PC-3 (cell line): ENCODE results near the gene CDC7. TPM values are rescaled to one million over a fixed set of nuclear protein-coding genes. Genes with fewer than 3 reads are reported as not detected.

ENCODE experiments used
- ATAC-seq: fragments of 200-7000 bp; cut with Tn5 transposase; 2 replicates; pipeline ENCODE4 v1.9.1; 2020; ENCODE audit warnings: mild to moderate bottlenecking, moderate library complexity
- BruUV-seq: library from RNA; stranded (reverse); fragments of 400-500 nt; replicated peaks from 2 replicates; lab custom pipeline; 2021; lab: Mats Ljungman, UMichigan
- CTCF ChIA-PET: fragments of 300-600 bp; sonication (Branson Sonifier 250); formaldehyde crosslinking; loops from one replicate; lab custom pipeline; 2022; ENCODE audit warnings: antibody characterized with exemption; lab: Charles Lee
- POLR2A ChIA-PET: fragments of 300-600 bp; sonication (Branson Sonifier 250); formaldehyde crosslinking; loops from one replicate; lab custom pipeline; 2022; ENCODE audit warnings: antibody characterized with exemption; ENCODE audit not compliant: unreplicated experiment; lab: Charles Lee
- DNase-seq: peaks from one replicate; pipeline ENCODE4 v3.0.0-alpha.2; 2015
- H2AFZ ChIP-seq: fragments of 300-600 bp; sonication (generic); 2 replicates; pipeline ENCODE4 v1.6.0; 2016; ENCODE audit warnings: antibody characterized with exemption, low read length
- H3F3A ChIP-seq: fragments of 300-600 bp; sonication (generic); one replicate; pipeline ENCODE4 v1.6.0; 2017; ENCODE audit warnings: antibody characterized with exemption, low read length, control low read depth, mild to moderate bottlenecking; ENCODE audit not compliant: unreplicated experiment
- H3K27ac ChIP-seq: fragments of 300-600 bp; sonication (generic); 2 replicates; pipeline ENCODE4 v1.5.1; 2016; ENCODE audit warnings: mild to moderate bottlenecking, low read length
- H3K27me3 ChIP-seq: fragments of 300-600 bp; sonication (generic); 2 replicates; pipeline ENCODE4 v1.6.1; 2016; ENCODE audit warnings: low read length, mixed read lengths
- H3K36me3 ChIP-seq: fragments of 300-600 bp; sonication (generic); 2 replicates; pipeline ENCODE4 v1.6.1; 2016; ENCODE audit warnings: low read depth, mixed run types, low read length, mixed read lengths
- H3K4me1 ChIP-seq: fragments of 300-600 bp; sonication (generic); 2 replicates; pipeline ENCODE4 v1.5.1; 2016; ENCODE audit warnings: low read length; ENCODE audit not compliant: insufficient read depth
- H3K4me2 ChIP-seq: fragments of 300-600 bp; sonication (generic); 2 replicates; pipeline ENCODE4 v1.6.0; 2016; ENCODE audit warnings: low read length
- H3K4me3 ChIP-seq: fragments of 300-600 bp; sonication (generic); 2 replicates; pipeline ENCODE4 v1.5.1; 2016; ENCODE audit warnings: mild to moderate bottlenecking, low read length, mixed read lengths
- H3K79me2 ChIP-seq: fragments of 300-600 bp; sonication (generic); 2 replicates; pipeline ENCODE4 v1.6.1; 2017; ENCODE audit warnings: low read length, mixed read lengths
- H3K9ac ChIP-seq: fragments of 300-600 bp; sonication (generic); 2 replicates; pipeline ENCODE4 v1.6.0; 2016; ENCODE audit warnings: mild to moderate bottlenecking, low read length
- H3K9me2 ChIP-seq: fragments of 300-600 bp; sonication (generic); replicated peaks from 2 replicates; pipeline ENCODE4 v1.6.1; 2016; ENCODE audit warnings: mixed run types, low read length, mixed read lengths
- H3K9me3 ChIP-seq: fragments of 300-600 bp; sonication (generic); 2 replicates; pipeline ENCODE4 v1.6.1; 2016; ENCODE audit warnings: low read length, mixed read lengths
- H4K20me1 ChIP-seq: fragments of 300-600 bp; sonication (generic); 2 replicates; pipeline ENCODE4 v1.6.1; 2016; ENCODE audit warnings: low read length, mixed read lengths
- CTCF ChIP-seq: fragments of 300-600 bp; sonication (generic); conservative IDR thresholded peaks from 2 replicates; pipeline ENCODE4 v1.5.1; 2017; ENCODE audit warnings: antibody characterized with exemption, low read depth, mild to moderate bottlenecking, low read length
- EZH2 ChIP-seq: fragments of 300-600 bp; sonication (generic); IDR thresholded peaks from one replicate; pipeline ENCODE4 v1.6.1; 2017; ENCODE audit warnings: antibody characterized with exemption, mild to moderate bottlenecking, low read length; ENCODE audit not compliant: unreplicated experiment
- EZH2phosphoT487 ChIP-seq: fragments of 300-600 bp; sonication (generic); IDR thresholded peaks from 2 replicates; pipeline ENCODE4 v1.6.1; 2018; ENCODE audit warnings: mild to moderate bottlenecking, antibody characterized with exemption, low read length, borderline replicate concordance
- intact Hi-C: fragments of 100-400 bp; cut with micrococcal nuclease; formaldehyde crosslinking; loops from 2 replicates; pipeline ENCODE4 v1.9.0; 2023
- total RNA-seq: library from RNA; depleted of rRNA; stranded (reverse); fragments of >200 nt; gene quantifications from 2 replicates; pipeline ENCODE4 v1.2.3, GENCODE V29; 2014

The CDC7 gene
- total RNA-seq, 1 experiment from 2014 or later: 10.0 TPM

GRCh38 chr1:91498035-91498434, 2.6 kb upstream of the CDC7 start:
- Histone ChIP-seq H3K4me3 (no peak overlapping the region), H3K9ac (no peak overlapping the region), H3K27me3 (0 out of 2 replicates have a peak, but pooled peaks cover 4% of the 10 kb centered on the region), H3K9me2 (no peaks in the 10 kb centered on the region), H3K9me3 (no peaks in the 10 kb centered on the region), H3K4me1 (peaks cover 22% of the 10 kb centered on the region), H3K36me3 (no peaks in the 10 kb centered on the region), H3K79me2 (peaks cover 17% of the 10 kb centered on the region), H3K27ac (no peak overlapping the region), H2AFZ (no peak overlapping the region), H3F3A (no peaks in the 10 kb centered on the region), H4K20me1 (no peaks in the 10 kb centered on the region), H3K4me2 (no peak overlapping the region)
- CTCF ChIA-PET: no interaction called here
- BruUV-seq: no TSS peak
- no peak for TF ChIP-seq EZH2phosphoT487
- TF ChIP-seq EZH2: no peak
- TF ChIP-seq CTCF: no peak
- POLR2A ChIA-PET: no interaction called here
- intact Hi-C loops: no loop called here
- DNase-seq (no peak), ATAC-seq (no peak)

GRCh38 chr1:91498498-91499245, 2.0 kb upstream of the CDC7 start:
- Histone ChIP-seq H3K4me1 (peaks cover 27% of the 10 kb centered on the region), H3K27ac (no peak overlapping the region), H3K9me3 (no peaks in the 10 kb centered on the region), H3K79me2 (peaks cover 24% of the 10 kb centered on the region), H4K20me1 (no peaks in the 10 kb centered on the region), H3F3A (no peaks in the 10 kb centered on the region), H3K4me2 (no peak overlapping the region), H3K36me3 (no peaks in the 10 kb centered on the region), H3K9ac (no peak overlapping the region), H2AFZ (no peak overlapping the region), H3K4me3 (no peak overlapping the region), H3K9me2 (no peaks in the 10 kb centered on the region), H3K27me3 (0 out of 2 replicates have a peak, but pooled peaks cover 4% of the 10 kb centered on the region)
- no TSS peak for BruUV-seq
- ChIA-PET POLR2A (no interaction called here), CTCF (no interaction called here)
- no peak for TF ChIP-seq EZH2phosphoT487
- no peak for TF ChIP-seq EZH2
- TF ChIP-seq CTCF: no peak
- no peak for DNase-seq
- no peak for ATAC-seq
- intact Hi-C loops: no loop called here

GRCh38 chr1:91499346-91499745, 1.3 kb upstream of the CDC7 start:
- Histone ChIP-seq H3K27ac (no peak overlapping the region), H3K27me3 (0 out of 2 replicates have a peak, but pooled peaks cover 4% of the 10 kb centered on the region), H2AFZ (no peak overlapping the region), H3K4me1 (peaks cover 27% of the 10 kb centered on the region), H3F3A (no peaks in the 10 kb centered on the region), H3K36me3 (no peaks in the 10 kb centered on the region), H3K4me3 (no peak overlapping the region), H3K9me3 (no peaks in the 10 kb centered on the region), H3K9me2 (no peaks in the 10 kb centered on the region), H4K20me1 (no peaks in the 10 kb centered on the region), H3K4me2 (no peak overlapping the region), H3K79me2 (peaks cover 30% of the 10 kb centered on the region), H3K9ac (no peak overlapping the region)
- ChIA-PET CTCF (no interaction called here), POLR2A (no interaction called here)
- intact Hi-C loops: no loop called here
- DNase-seq (no peak), ATAC-seq (no peak)
- TF ChIP-seq CTCF (no peak), EZH2 (no peak), EZH2phosphoT487 (no peak)
- BruUV-seq: no TSS peak
